Measurements from ENCODE around the gene HAUS3. TPM values are rescaled to one million over a fixed set of nuclear protein-coding genes. Genes with fewer than 3 reads are reported as not detected.

Gene HAUS3
- total and polyA plus RNA-seq, 2 of the 8 experiments (the other 6 are each of a cell fraction or from before 2014, with no cell fraction given) = 3.2 to 14.8 TPM

DNA sequence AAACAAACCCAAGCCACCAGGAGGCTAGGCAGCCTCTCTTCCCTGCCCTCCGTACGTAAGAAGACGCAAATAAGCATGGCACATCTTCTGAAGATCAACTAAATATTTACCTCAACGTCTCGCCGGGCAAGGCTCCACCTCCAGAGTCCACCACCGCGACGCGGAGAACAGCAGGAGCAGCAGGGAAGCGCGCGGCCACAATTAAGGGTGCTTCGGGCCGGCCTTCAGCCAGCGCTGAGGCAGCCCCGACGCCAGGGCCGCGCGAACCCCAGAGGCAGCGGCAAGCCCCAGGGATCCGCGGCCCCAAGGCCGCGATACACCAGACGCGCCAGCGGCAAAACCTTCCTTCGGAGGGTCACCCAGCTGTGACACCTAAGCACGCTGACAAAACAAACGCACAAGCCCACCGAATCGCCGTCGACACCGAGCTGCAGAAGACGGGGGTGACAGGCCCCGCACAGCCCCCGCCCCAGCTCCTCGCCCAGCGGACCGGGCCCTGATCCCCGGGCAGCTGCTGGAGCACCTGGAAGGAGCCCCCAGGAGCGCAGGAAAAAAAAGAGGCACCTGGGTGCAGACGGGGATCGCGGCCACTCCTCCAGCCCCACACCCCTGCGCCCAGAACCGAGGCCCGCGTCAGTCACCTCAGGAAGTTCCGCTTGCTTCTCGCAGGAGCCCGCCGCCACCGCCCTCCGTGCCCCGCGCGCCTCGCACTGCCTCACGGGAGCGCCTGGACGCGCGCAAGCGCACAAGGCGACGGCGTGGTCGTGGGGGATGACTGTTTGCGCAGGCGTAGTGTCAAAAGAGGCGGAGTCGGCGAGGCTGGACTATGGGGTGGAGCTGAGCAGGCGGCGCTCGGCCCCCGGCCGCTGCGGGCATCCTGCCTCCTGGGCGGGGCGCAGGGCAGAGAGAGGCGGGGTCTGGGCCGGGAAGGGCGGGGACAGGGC is at the start of gene HAUS3, which contains the start of gene POLN (continued):
- TF ChIP-seq, protein P1, sequence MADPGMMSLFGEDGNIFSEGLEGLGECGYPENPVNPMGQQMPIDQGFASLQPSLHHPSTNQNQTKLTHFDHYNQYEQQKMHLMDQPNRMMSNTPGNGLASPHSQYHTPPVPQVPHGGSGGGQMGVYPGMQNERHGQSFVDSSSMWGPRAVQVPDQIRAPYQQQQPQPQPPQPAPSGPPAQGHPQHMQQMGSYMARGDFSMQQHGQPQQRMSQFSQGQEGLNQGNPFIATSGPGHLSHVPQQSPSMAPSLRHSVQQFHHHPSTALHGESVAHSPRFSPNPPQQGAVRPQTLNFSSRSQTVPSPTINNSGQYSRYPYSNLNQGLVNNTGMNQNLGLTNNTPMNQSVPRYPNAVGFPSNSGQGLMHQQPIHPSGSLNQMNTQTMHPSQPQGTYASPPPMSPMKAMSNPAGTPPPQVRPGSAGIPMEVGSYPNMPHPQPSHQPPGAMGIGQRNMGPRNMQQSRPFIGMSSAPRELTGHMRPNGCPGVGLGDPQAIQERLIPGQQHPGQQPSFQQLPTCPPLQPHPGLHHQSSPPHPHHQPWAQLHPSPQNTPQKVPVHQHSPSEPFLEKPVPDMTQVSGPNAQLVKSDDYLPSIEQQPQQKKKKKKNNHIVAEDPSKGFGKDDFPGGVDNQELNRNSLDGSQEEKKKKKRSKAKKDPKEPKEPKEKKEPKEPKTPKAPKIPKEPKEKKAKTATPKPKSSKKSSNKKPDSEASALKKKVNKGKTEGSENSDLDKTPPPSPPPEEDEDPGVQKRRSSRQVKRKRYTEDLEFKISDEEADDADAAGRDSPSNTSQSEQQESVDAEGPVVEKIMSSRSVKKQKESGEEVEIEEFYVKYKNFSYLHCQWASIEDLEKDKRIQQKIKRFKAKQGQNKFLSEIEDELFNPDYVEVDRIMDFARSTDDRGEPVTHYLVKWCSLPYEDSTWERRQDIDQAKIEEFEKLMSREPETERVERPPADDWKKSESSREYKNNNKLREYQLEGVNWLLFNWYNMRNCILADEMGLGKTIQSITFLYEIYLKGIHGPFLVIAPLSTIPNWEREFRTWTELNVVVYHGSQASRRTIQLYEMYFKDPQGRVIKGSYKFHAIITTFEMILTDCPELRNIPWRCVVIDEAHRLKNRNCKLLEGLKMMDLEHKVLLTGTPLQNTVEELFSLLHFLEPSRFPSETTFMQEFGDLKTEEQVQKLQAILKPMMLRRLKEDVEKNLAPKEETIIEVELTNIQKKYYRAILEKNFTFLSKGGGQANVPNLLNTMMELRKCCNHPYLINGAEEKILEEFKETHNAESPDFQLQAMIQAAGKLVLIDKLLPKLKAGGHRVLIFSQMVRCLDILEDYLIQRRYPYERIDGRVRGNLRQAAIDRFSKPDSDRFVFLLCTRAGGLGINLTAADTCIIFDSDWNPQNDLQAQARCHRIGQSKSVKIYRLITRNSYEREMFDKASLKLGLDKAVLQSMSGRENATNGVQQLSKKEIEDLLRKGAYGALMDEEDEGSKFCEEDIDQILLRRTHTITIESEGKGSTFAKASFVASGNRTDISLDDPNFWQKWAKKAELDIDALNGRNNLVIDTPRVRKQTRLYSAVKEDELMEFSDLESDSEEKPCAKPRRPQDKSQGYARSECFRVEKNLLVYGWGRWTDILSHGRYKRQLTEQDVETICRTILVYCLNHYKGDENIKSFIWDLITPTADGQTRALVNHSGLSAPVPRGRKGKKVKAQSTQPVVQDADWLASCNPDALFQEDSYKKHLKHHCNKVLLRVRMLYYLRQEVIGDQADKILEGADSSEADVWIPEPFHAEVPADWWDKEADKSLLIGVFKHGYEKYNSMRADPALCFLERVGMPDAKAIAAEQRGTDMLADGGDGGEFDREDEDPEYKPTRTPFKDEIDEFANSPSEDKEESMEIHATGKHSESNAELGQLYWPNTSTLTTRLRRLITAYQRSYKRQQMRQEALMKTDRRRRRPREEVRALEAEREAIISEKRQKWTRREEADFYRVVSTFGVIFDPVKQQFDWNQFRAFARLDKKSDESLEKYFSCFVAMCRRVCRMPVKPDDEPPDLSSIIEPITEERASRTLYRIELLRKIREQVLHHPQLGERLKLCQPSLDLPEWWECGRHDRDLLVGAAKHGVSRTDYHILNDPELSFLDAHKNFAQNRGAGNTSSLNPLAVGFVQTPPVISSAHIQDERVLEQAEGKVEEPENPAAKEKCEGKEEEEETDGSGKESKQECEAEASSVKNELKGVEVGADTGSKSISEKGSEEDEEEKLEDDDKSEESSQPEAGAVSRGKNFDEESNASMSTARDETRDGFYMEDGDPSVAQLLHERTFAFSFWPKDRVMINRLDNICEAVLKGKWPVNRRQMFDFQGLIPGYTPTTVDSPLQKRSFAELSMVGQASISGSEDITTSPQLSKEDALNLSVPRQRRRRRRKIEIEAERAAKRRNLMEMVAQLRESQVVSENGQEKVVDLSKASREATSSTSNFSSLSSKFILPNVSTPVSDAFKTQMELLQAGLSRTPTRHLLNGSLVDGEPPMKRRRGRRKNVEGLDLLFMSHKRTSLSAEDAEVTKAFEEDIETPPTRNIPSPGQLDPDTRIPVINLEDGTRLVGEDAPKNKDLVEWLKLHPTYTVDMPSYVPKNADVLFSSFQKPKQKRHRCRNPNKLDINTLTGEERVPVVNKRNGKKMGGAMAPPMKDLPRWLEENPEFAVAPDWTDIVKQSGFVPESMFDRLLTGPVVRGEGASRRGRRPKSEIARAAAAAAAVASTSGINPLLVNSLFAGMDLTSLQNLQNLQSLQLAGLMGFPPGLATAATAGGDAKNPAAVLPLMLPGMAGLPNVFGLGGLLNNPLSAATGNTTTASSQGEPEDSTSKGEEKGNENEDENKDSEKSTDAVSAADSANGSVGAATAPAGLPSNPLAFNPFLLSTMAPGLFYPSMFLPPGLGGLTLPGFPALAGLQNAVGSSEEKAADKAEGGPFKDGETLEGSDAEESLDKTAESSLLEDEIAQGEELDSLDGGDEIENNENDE (IDR thresholded peaks at IDR 0.05; ENCODE audit: insufficient replicate concordance, low read length) = no peak
- TF ChIP-seq EGR1 (IDR thresholded peaks at IDR 0.05; ENCODE audit: borderline replicate concordance, low read depth, low read length) (no peak), TEAD4 (IDR thresholded peaks at IDR 0.05; ENCODE audit: low read depth, low read length) (no peak), BCL11A (IDR thresholded peaks at IDR 0.05; ENCODE audit: low read depth in 2 of 2, low read length in 2 of 2) (no peak), BACH1 (IDR thresholded peaks at IDR 0.05; ENCODE audit: low read length) (no peak; the same call in 1 of the 2 replicates), EP300 (IDR thresholded peaks at IDR 0.05; ENCODE audit: borderline replicate concordance in 1 of 2, low read depth in 2 of 2, low read length in 2 of 2) (no peak), JUN (IDR thresholded peaks at IDR 0.05; ENCODE audit: low read depth, low read length) (no peak), EZH2 (IDR thresholded peaks at IDR 0.05; ENCODE audit: low read depth, low read length, severe bottlenecking) (no peak), SUZ12 (IDR thresholded peaks at IDR 0.05; ENCODE audit: low read length) (no peak)
